A549 (cell line): ENCODE measurements around the gene PPP2R3A.

Source experiments
- CEBPB ChIP-seq, 2 experiments: fragments of >200 bp in 1 of 2; sonication (Bioruptor Twin) in 1 of 2; formaldehyde crosslinking in 1 of 2; IDR thresholded peaks; 2 replicates each; pipeline ENCODE4 v1.6.1; 2012 to 2016
- CTCF ChIP-seq: fragments of >200 bp; sonication (Bioruptor Twin); formaldehyde crosslinking; IDR thresholded peaks from 3 replicates; pipeline ENCODE4 v1.5.1; 2016
- POLR2A ChIP-seq: IDR thresholded peaks from 2 replicates; pipeline ENCODE4 v1.6.1; 2012; ENCODE audit warnings: mild to moderate bottlenecking, low read length
- REST ChIP-seq: fragments of 200-600 bp; sonication (generic); IDR thresholded peaks from 2 replicates; pipeline ENCODE4 v1.6.1; 2016; ENCODE audit warnings: antibody characterized with exemption, mild to moderate bottlenecking, moderate library complexity
- ZSCAN20 ChIP-seq: fragments of 250-450 bp; sonication (Bioruptor Pico); IDR thresholded peaks from 2 replicates; pipeline ENCODE4 v1.8.0; 2022; ENCODE audit warnings: mild to moderate bottlenecking, moderate library complexity

DNA sequence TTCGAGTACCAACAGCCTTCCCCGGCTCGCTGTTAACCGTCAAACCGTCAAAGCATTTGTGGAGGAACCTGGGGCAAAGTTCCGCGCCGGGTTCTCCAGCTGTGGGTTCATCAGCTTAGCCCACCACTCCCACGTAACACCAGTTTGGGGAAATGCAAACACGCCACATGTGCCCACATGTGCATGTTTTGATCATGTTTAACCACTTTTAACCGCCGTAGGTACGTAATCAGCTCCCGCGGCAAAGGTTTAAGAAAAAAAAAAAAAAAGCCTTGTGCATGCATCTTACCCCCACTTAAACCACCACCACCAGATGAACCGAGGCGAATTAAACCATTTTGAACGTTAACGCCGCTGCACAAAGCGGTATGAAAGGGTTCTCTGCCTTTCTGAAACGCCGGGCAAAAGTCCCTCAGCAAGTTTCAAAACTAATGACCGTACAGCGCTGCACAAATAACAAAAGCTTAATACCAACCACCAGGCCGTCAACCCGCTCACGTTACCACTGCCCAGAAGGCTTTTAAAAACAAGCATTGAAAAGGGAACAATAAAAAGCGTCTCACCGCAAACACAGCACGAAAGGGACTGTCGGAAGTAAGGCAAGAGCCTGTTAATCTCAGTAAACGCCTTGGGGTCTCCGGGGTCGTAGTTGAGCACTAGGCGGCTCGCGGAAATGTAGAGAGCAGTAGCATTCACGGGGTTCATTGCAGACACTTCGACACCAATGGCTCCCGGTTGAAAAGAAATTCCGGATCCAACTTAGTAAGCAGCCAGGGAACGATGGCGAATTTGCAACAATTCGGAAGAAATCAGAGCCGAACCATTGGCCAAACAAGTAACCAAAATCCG is 229.1 kb downstream of the PPP2R3A start:
- TF ChIP-seq CTCF (no peak), POLR2A (no peak), REST (no peak), CEBPB (IDR thresholded peaks at IDR 0.05) (no peak), ZSCAN20 (no peak)
